Endothelial cell of umbilical vein (primary cell): ENCODE results near the gene SWI5. TPM values are rescaled to one million over a fixed set of nuclear protein-coding genes. Genes with fewer than 3 reads are reported as not detected.

Experiments
- BruUV-seq: library from RNA; stranded (reverse); fragments of 400-500 nt; replicated peaks from 2 replicates; lab custom pipeline; 2021; lab: Mats Ljungman, UMichigan
- CTCF ChIA-PET: fragments of 300-600, 350-600 bp; sonication (Branson Sonifier 250); formaldehyde crosslinking; loops from one replicate; lab custom pipeline; 2021; ENCODE audit warnings: antibody characterized with exemption, inconsistent platforms; lab: Charles Lee
- POLR2A ChIA-PET: fragments of 300-600, 350-600 bp; sonication (Branson Sonifier 250); formaldehyde crosslinking; loops from one replicate; lab custom pipeline; 2021; ENCODE audit warnings: antibody characterized with exemption, inconsistent platforms; lab: Charles Lee
- DNase-seq: peaks from one replicate; pipeline ENCODE4 v3.0.0-alpha.2; 2011; ENCODE audit warnings: low read depth, low spot score
- FAIRE-seq: peaks from 2 replicates; lab custom pipeline; 2011; peaks lifted over from hg19 to GRCh38; lab: Jason Lieb, UNC
- H2AFZ ChIP-seq: 2 replicates; pipeline ENCODE4 v1.6.0; 2012; ENCODE audit warnings: low read depth, low read length, control low read depth, inconsistent platforms
- H3K27ac ChIP-seq: 2 replicates; pipeline ENCODE4 v1.5.1; 2011; ENCODE audit warnings: low read depth, mild to moderate bottlenecking, control low read depth, low read length, moderate library complexity; ENCODE audit not compliant: insufficient read depth
- H3K27me3 ChIP-seq, 2 experiments: 2 replicates each; pipeline versions ENCODE4 v1.6.0 to v1.6.1; 2011; ENCODE audit warnings: low read length in 2 of 2, mixed read lengths in 1 of 2; ENCODE audit not compliant: control insufficient read depth in 2 of 2, insufficient read depth in 2 of 2
- H3K36me3 ChIP-seq, 2 experiments: 2 replicates in 1 of 2; 3 replicates in 1 of 2; pipeline ENCODE4 v1.5.1; 2011; ENCODE audit warnings: low read length in 2 of 2, mild to moderate bottlenecking in 1 of 2, moderate library complexity in 1 of 2; ENCODE audit not compliant: control insufficient read depth in 2 of 2, insufficient read depth in 2 of 2; ENCODE audit errors: extremely low read depth in 1 of 2
- H3K4me1 ChIP-seq: 3 replicates; pipeline ENCODE4 v1.5.1; 2011; ENCODE audit warnings: mild to moderate bottlenecking, low read length; ENCODE audit not compliant: control insufficient read depth, insufficient read depth; ENCODE audit errors: extremely low read depth
- H3K4me2 ChIP-seq: 2 replicates; pipeline ENCODE4 v1.6.1; 2011; ENCODE audit warnings: low read length, control low read depth, mixed read lengths; ENCODE audit not compliant: insufficient read depth
- H3K4me3 ChIP-seq, 3 experiments: fragments of 200-600 bp in 1 of 3; sonication (generic), shearing (Covaris generic) in 1 of 3; replicated peaks in 1 of 3; 2 replicates each; pipeline ENCODE4 v1.5.1; 2011 to 2016; ENCODE audit warnings: control low read depth in 3 of 3, low read length in 3 of 3, mild to moderate bottlenecking in 2 of 3, inconsistent platforms in 1 of 3, low read depth in 1 of 3, moderate library complexity in 1 of 3; ENCODE audit not compliant: insufficient read depth in 1 of 3
- H3K79me2 ChIP-seq: 2 replicates; pipeline ENCODE4 v1.6.0; 2012; ENCODE audit warnings: low read length, inconsistent platforms; ENCODE audit not compliant: control insufficient read depth, insufficient read depth
- H3K9ac ChIP-seq: replicated peaks from 2 replicates; pipeline ENCODE3; 2011; ENCODE audit warnings: low read length, control low read depth; ENCODE audit not compliant: insufficient read depth; ENCODE audit errors: extremely low read depth
- H3K9me1 ChIP-seq: replicated peaks from 3 replicates; pipeline ENCODE4 v1.6.0; 2011; ENCODE audit warnings: mild to moderate bottlenecking, low read length; ENCODE audit not compliant: control insufficient read depth, insufficient read depth; ENCODE audit errors: extremely low read depth
- H3K9me3 ChIP-seq: replicated peaks from 2 replicates; pipeline ENCODE4 v1.5.1; 2012; ENCODE audit warnings: low read length, inconsistent platforms; ENCODE audit not compliant: control insufficient read depth, insufficient read depth
- H4K20me1 ChIP-seq: replicated peaks from 2 replicates; pipeline ENCODE3; 2011; ENCODE audit warnings: mild to moderate bottlenecking, low read length; ENCODE audit not compliant: control insufficient read depth, insufficient read depth; ENCODE audit errors: extremely low read depth
- CTCF ChIP-seq, 2 donors: IDR thresholded peaks; 1 replicate in 1 of 2; 2 replicates in 1 of 2; pipeline ENCODE4 v1.5.1; 2011; ENCODE audit warnings: low read length in 2 of 2, mild to moderate bottlenecking in 2 of 2, moderate library complexity in 2 of 2, control low read depth in 1 of 2, inconsistent platforms in 1 of 2, low read depth in 1 of 2; ENCODE audit not compliant: insufficient read depth in 1 of 2; ENCODE audit errors: extremely low read depth in 1 of 2
- EZH2 ChIP-seq: IDR thresholded peaks from 2 replicates; pipeline ENCODE4 v1.6.1; 2012; ENCODE audit warnings: borderline replicate concordance, low read depth, mild to moderate bottlenecking, moderate library complexity, low read length, inconsistent platforms; ENCODE audit not compliant: severe bottlenecking
- FOS ChIP-seq: IDR thresholded peaks from 2 replicates; pipeline ENCODE4 v1.6.1; 2011; ENCODE audit warnings: mild to moderate bottlenecking, low read length, moderate library complexity, borderline replicate concordance; ENCODE audit not compliant: insufficient read depth
- GATA2 ChIP-seq: IDR thresholded peaks from 2 replicates; pipeline ENCODE4 v1.7.0; 2011; ENCODE audit warnings: low read depth, mild to moderate bottlenecking, moderate library complexity, mixed read lengths, low read length; ENCODE audit not compliant: insufficient read length, insufficient read depth
- MAX ChIP-seq: IDR thresholded peaks from 2 replicates; pipeline ENCODE4 v1.6.1; 2011; ENCODE audit not compliant: insufficient read depth, insufficient read length
- POLR2A ChIP-seq: IDR thresholded peaks from 2 replicates; pipeline ENCODE4 v1.6.1; 2012; ENCODE audit warnings: low read depth, mild to moderate bottlenecking, control low read depth, low read length
- POLR2AphosphoS5 ChIP-seq: IDR thresholded peaks from 2 replicates; pipeline ENCODE4 v1.6.1; 2012; ENCODE audit warnings: low read depth, mild to moderate bottlenecking, control low read depth, low read length, moderate library complexity; ENCODE audit not compliant: insufficient read depth
- dilution Hi-C: fragments of 300-500 bp; cut with MboI; formaldehyde crosslinking; loops from one replicate; pipeline ENCODE4 v1.15.0; 2019; ENCODE audit warnings: low sequenced_read_pairs; ENCODE audit not compliant: extremely low pct_ligation_motif_present
- intact Hi-C: fragments of 100-400 bp; cut with micrococcal nuclease; formaldehyde crosslinking; loops from one replicate; pipeline ENCODE4 v1.10.0; 2022
- polyA plus RNA-seq, 4 experiments: library from polyadenylated mRNA; depleted of rRNA in 3 of 4; stranded (reverse) in 3 of 4; unstranded in 1 of 4; fragments of >200 nt; gene quantifications; 2 replicates each; pipeline versions ENCODE4 v1.2.1 to v1.2.3, GENCODE V29; 2011 to 2012; ENCODE audit warnings: missing spikeins in 1 of 4
- total RNA-seq: library from RNA; stranded (reverse); gene quantifications from 2 replicates; pipeline ENCODE4 v1.2.3, GENCODE V29; 2021

Gene SWI5
- total and polyA plus RNA-seq, 2 donors (not counting 3 experiments of a cell fraction or from before 2014, with no cell fraction given), result 21.2 to 58.0 TPM

GRCh38 chr9:128258326-128258725 is 17.8 kb upstream of the SWI5 start:
- no peak overlapping the region for H3K9ac ChIP-seq
- no peak for FAIRE-seq
- dilution Hi-C loops (no loop called here), intact Hi-C loops (no loop called here)
- no peak overlapping the region for H3K4me3 ChIP-seq
- POLR2A ChIA-PET, result no interaction called here
- DNase-seq, result no peak
- no peaks in the 10 kb centered on the region for H3K9me1 ChIP-seq
- TF ChIP-seq POLR2A (no peak), POLR2AphosphoS5 (no peak), EZH2 (no peak), GATA2 (no peak), MAX (no peak), FOS (no peak), CTCF (IDR thresholded peaks at IDR 0.05; ENCODE audit: extremely low read depth in 1 of 2, insufficient read depth in 1 of 2, low read depth in 1 of 2, low read length in 2 of 2) (no peak)
- H3K79me2 ChIP-seq, result no peaks in the 10 kb centered on the region
- H3K4me1 ChIP-seq, result no peaks in the 10 kb centered on the region
- no peak overlapping the region for H2AFZ ChIP-seq
- H3K9me3 ChIP-seq, result no peaks in the 10 kb centered on the region
- H3K27me3 ChIP-seq, result no peaks in the 10 kb centered on the region
- H3K4me2 ChIP-seq, result no peak overlapping the region
- no TSS peak for BruUV-seq
- H3K27ac ChIP-seq, result no peak overlapping the region
- CTCF ChIA-PET, result interaction anchor here (1.3 kb wide), 1 partner anchor 83 kb away, joined by 5 read pairs; no protein-coding TSS in a partner anchor
- H4K20me1 ChIP-seq, result no peaks in the 10 kb centered on the region
- peaks cover 6 to 54% of the 10 kb centered on the region in 2 experiments for H3K36me3 ChIP-seq
